IMR-90 (cell line): ENCODE results near the gene SMPDL3A.

Source experiments
- CEBPB ChIP-seq: IDR thresholded peaks from 2 replicates; pipeline ENCODE4 v1.6.1; 2012; ENCODE audit warnings: low read depth, low read length, improper control_type of control experiment
- CTCF ChIP-seq: conservative IDR thresholded peaks from 2 replicates; pipeline ENCODE4 v1.5.1; 2012; ENCODE audit warnings: mild to moderate bottlenecking, low read depth, low read length, improper control_type of control experiment
- ELK1 ChIP-seq: fragments of 150-350 bp; IDR thresholded peaks from 2 replicates; pipeline ENCODE4 v1.6.1; 2016; ENCODE audit warnings: low read depth, mild to moderate bottlenecking, low read length, moderate library complexity, borderline replicate concordance
- NFE2L2 ChIP-seq: fragments of 150-350 bp; IDR thresholded peaks from 2 replicates; pipeline ENCODE4 v1.6.1; 2016; ENCODE audit warnings: low read depth, mild to moderate bottlenecking, low read length
- POLR2A ChIP-seq: IDR thresholded peaks from 2 replicates; pipeline ENCODE4 v1.6.1; 2012; ENCODE audit warnings: mild to moderate bottlenecking, low read depth, low read length
- RAD21 ChIP-seq: IDR thresholded peaks from 2 replicates; pipeline ENCODE4 v1.6.1; 2012; ENCODE audit warnings: low read length, improper control_type of control experiment
- SMC3 ChIP-seq: fragments of 150-350 bp; IDR thresholded peaks from 2 replicates; pipeline ENCODE4 v1.6.1; 2016; ENCODE audit warnings: low read depth, mild to moderate bottlenecking, antibody characterized with exemption, low read length, moderate library complexity

- TF ChIP-seq CTCF (no peak), ELK1 (no peak), RAD21 (no peak), CEBPB (no peak), POLR2A (no peak), NFE2L2 (no peak), SMC3 (no peak)
Measured at GRCh38 chr6:122783401-122783800, 5.7 kb upstream of the SMPDL3A start.
